Tibial nerve (tissue), 4 donors: ENCODE results near the gene PLK2. TPM values are rescaled to one million over a fixed set of nuclear protein-coding genes. Genes with fewer than 3 reads are reported as not detected.

ENCODE experiments used
- DNase-seq, 2 donors: peaks; one replicate each; pipeline ENCODE4 v3.0.0-alpha.2; 2019; ENCODE audit warnings: low spot score in 2 of 2
- H3K27ac ChIP-seq, 4 donors: fragments of 200-600 bp; sonication (generic) in 3 of 4; one replicate each; pipeline ENCODE4 v1.5.1; 2017 to 2019; ENCODE audit warnings: mild to moderate bottlenecking in 1 of 4
- H3K27me3 ChIP-seq, 2 donors: fragments of 200-600 bp; sonication (generic) in 1 of 2; one replicate each; pipeline versions ENCODE4 v1.5.1 to v1.6.0; 2017 to 2019
- H3K36me3 ChIP-seq, 3 donors: fragments of 200-600 bp; sonication (generic); one replicate each; pipeline ENCODE4 v1.5.1; 2018 to 2019
- H3K4me1 ChIP-seq, 4 donors: fragments of 200-600 bp; sonication (generic) in 3 of 4; one replicate each; pipeline ENCODE4 v1.5.1; 2017 to 2019
- H3K4me3 ChIP-seq, 4 donors: fragments of 200-600 bp; sonication (generic) in 3 of 4; one replicate each; pipeline ENCODE4 v1.5.1; 2017 to 2019; ENCODE audit warnings: mild to moderate bottlenecking in 1 of 4, moderate library complexity in 1 of 4
- H3K9me3 ChIP-seq, 4 donors: fragments of 200-600 bp; sonication (generic) in 3 of 4; one replicate each; pipeline ENCODE4 v1.5.1; 2017 to 2019
- CTCF ChIP-seq, 5 experiments: fragments of 200-600 bp in 3 of 5; fragments of 450-650 bp in 2 of 5; sonication (generic) in 3 of 5; IDR thresholded peaks; one replicate each; pipeline ENCODE4 v1.5.1; 2016 to 2019; ENCODE audit warnings: antibody characterized with exemption in 5 of 5, mild to moderate bottlenecking in 3 of 5, moderate library complexity in 2 of 5
- EP300 ChIP-seq, 2 donors: sonication (generic); formaldehyde crosslinking; IDR thresholded peaks; one replicate each; pipeline ENCODE4 v1.6.1; 2017; ENCODE audit warnings: antibody characterized with exemption in 2 of 2, mild to moderate bottlenecking in 1 of 2
- POLR2A ChIP-seq, 2 donors: fragments of 450-650 bp; IDR thresholded peaks; one replicate each; pipeline ENCODE4 v1.6.1; 2017; ENCODE audit warnings: antibody characterized with exemption in 2 of 2, mild to moderate bottlenecking in 2 of 2, moderate library complexity in 2 of 2
- WGBS, 2 donors: methylation state at CpG; one replicate each; pipeline ENCODE4 v1.1.5; 2018; 5-methylcytosine and 5-hydroxymethylcytosine counted together
- total RNA-seq, 4 donors: library from RNA; depleted of rRNA; stranded (reverse); fragments of >200 nt; gene quantifications; one replicate each; pipeline ENCODE4 v1.1.0, GENCODE V29; 2016

Gene PLK2
- total RNA-seq, 4 donors from 2014 or later = 111 to 226 (median 163) TPM

GRCh38 chr5:58490402-58491050, 30.6 kb upstream of the PLK2 start:
- Histone ChIP-seq H3K9me3 (no peaks in the 10 kb centered on the region), H3K4me3 (no peak overlapping the region), H3K27me3 (no peaks in the 10 kb centered on the region), H3K4me1 (no peaks in the 10 kb centered on the region), H3K36me3 (no peaks in the 10 kb centered on the region), H3K27ac (no peak overlapping the region)
- 70 to 73% methylated on average over 4 of the region's 4 CpGs for WGBS, 2 donors
- no peak for TF ChIP-seq CTCF (IDR thresholded peaks at IDR 0.05)
- no peak for TF ChIP-seq POLR2A (IDR thresholded peaks at IDR 0.05)
- no peak for DNase-seq

- no peaks in the 10 kb centered on the region for H3K4me1 ChIP-seq
- DNase-seq = no peak
- TF ChIP-seq POLR2A (IDR thresholded peaks at IDR 0.05) (no peak), EP300 (IDR thresholded peaks at IDR 0.05) (no peak), CTCF (IDR thresholded peaks at IDR 0.05) (no peak)
- H3K27me3 ChIP-seq = no peaks in the 10 kb centered on the region
- no peaks in the 10 kb centered on the region for H3K36me3 ChIP-seq
- 77 to 79% methylated on average over 1 of the region's 1 CpG for WGBS, 2 donors
- no peak overlapping the region for H3K27ac ChIP-seq
- H3K9me3 ChIP-seq = no peaks in the 10 kb centered on the region
- H3K4me3 ChIP-seq = no peak overlapping the region
Observed at GRCh38 chr5:58486290-58486689, 26.4 kb upstream of the PLK2 start.

- H3K4me1 ChIP-seq = no peaks in the 10 kb centered on the region
- H3K4me3 ChIP-seq = no peak overlapping the region
- H3K27me3 ChIP-seq = no peaks in the 10 kb centered on the region
- DNase-seq = no peak
- H3K9me3 ChIP-seq = no peaks in the 10 kb centered on the region
- TF ChIP-seq EP300 (IDR thresholded peaks at IDR 0.05) (no peak), CTCF (IDR thresholded peaks at IDR 0.05) (no peak), POLR2A (IDR thresholded peaks at IDR 0.05) (no peak)
- WGBS, 2 donors = 76 to 86% methylated on average over 4 of the region's 4 CpGs
- no peaks in the 10 kb centered on the region for H3K36me3 ChIP-seq
- no peak overlapping the region for H3K27ac ChIP-seq
Observed at GRCh38 chr5:58484505-58484904, 24.6 kb upstream of the PLK2 start.

GRCh38 chr5:58482536-58482935, 22.6 kb upstream of the PLK2 start:
- no peak overlapping the region for H3K4me3 ChIP-seq
- no peaks in the 10 kb centered on the region for H3K27me3 ChIP-seq
- no peaks in the 10 kb centered on the region for H3K4me1 ChIP-seq
- no peaks in the 10 kb centered on the region for H3K9me3 ChIP-seq
- no peak overlapping the region for H3K27ac ChIP-seq
- WGBS, 2 donors = 79 to 88% methylated on average over 1 of the region's 1 CpG
- no peak for DNase-seq
- no peak for TF ChIP-seq CTCF (IDR thresholded peaks at IDR 0.05)
- TF ChIP-seq POLR2A (IDR thresholded peaks at IDR 0.05) = no peak
- no peak for TF ChIP-seq EP300 (IDR thresholded peaks at IDR 0.05)
- no peaks in the 10 kb centered on the region for H3K36me3 ChIP-seq

GRCh38 chr5:58481828-58482227, 21.9 kb upstream of the PLK2 start:
- Histone ChIP-seq H3K4me1 (no peaks in the 10 kb centered on the region), H3K27me3 (no peaks in the 10 kb centered on the region), H3K27ac (no peak overlapping the region), H3K9me3 (no peaks in the 10 kb centered on the region), H3K36me3 (no peaks in the 10 kb centered on the region), H3K4me3 (no peak overlapping the region)
- TF ChIP-seq CTCF (IDR thresholded peaks at IDR 0.05) (no peak), EP300 (IDR thresholded peaks at IDR 0.05) (no peak), POLR2A (IDR thresholded peaks at IDR 0.05) (no peak)
- WGBS, 2 donors = 79 to 82% methylated on average over 6 of the region's 6 CpGs
- DNase-seq = no peak
